ENCODE measurements around the gene TEKT5. TPM values are rescaled to one million over a fixed set of nuclear protein-coding genes. Genes with fewer than 3 reads are reported as not detected.
"Not testable (repeated sequence)": the region's sequence is repeated elsewhere in the genome, so short reads cannot be mapped to it uniquely, and the experiment has no call there.

Gene TEKT5
- polyA plus RNA-seq, 3 donors, result 0.10 to 0.28 TPM; not detected in 1

DNA sequence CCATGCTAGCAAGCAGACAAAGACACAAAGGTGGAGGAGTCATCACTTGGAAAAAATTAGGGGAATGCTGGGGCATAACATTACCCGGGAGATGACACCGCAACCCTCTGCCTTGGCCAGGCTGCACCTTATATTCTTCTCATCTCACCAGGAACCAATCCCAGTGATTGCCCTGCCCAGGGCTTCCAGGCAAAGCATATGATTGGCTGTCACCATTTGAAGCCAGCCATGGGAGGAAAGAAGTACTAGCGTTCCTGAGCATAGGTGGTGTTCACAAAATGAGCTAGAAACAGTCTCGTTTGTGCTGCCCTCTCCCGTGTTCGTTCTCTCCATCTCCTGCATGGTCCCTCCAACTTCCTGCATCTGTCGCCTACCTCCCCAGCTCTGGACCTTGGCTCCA is 29.6 kb downstream of the TEKT5 start:
- 82 to 85% (median 85%) methylated on average over 7 of the region's 7 CpGs for WGBS, 3 donors
- H3K27ac ChIP-seq (ENCODE audit: low read depth, low read length), result no peak overlapping the region

- WGBS, 3 donors, result 83 to 94% (median 91%) methylated on average over 2 of the region's 2 CpGs
These were observed 30.0 kb downstream of the TEKT5 start for GRCh38 chr16:10664720-10665126.

DNA sequence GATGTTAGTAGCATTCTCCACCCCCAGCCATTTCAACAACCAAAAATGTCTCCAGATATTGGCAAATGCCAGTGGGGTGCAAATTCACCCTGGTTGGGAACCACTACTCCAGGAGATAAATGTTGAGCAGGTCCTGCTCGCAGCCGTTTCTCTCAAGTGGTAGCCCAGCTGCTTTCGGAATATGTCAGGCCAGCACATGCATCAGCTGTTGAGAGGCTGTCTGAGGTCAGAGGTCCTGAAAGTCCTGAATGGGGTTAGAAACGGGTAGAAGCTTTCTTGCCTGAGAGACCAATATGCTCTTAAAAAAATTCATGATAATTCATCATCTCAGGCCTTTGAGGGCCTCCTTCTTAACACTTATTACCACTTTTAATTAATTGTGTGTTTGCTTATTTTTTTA is 31.0 kb downstream of the TEKT5 start:
- H3K27ac ChIP-seq (ENCODE audit: low read depth, low read length), result no peak overlapping the region
- WGBS, 3 donors, result 50 to 88% (median 73%) methylated on average over 4 of the region's 4 CpGs

More at GRCh38 chr16:10664720-10665126, 30.0 kb downstream of the TEKT5 start:
- H3K27ac ChIP-seq (ENCODE audit: low read depth, low read length), result no peak overlapping the region

GRCh38 chr16:10663146-10663545 is 31.6 kb downstream of the TEKT5 start:
- WGBS, 3 donors, result 29 to 58% (median 55%) methylated on average over 1 of the region's 1 CpG
- no peak overlapping the region for H3K27ac ChIP-seq (ENCODE audit: low read depth, low read length)

- no peak overlapping the region for H3K27ac ChIP-seq (ENCODE audit: low read depth, low read length)
- 73 to 90% (median 74%) methylated on average over 5 of the region's 5 CpGs for WGBS, 3 donors
These were observed 32.5 kb downstream of the TEKT5 start for GRCh38 chr16:10662212-10662611.

DNA sequence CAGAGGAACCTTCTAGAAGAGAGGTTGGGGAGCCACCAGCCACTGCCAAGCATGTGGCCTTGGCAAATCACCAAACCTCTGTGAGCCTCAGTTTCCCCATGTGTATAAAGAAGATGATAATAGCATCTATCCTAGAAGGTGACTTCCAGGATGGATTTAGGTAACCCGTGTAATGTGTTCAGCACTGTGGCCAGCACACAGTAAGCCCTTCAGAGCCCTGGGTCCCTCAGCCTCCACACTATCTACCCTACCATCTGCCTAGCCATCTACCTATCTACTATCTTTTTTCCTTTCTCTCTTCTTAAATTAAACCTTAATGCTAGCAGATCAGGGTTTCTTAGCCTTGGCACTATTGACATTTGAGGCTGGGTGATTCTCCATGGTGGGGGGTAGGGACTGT is 33.0 kb downstream of the TEKT5 start:
- WGBS, 3 donors, result 27 to 91% (median 80%) methylated on average over 1 of the region's 1 CpG
- no peak overlapping the region for H3K27ac ChIP-seq (ENCODE audit: low read depth, low read length)

DNA sequence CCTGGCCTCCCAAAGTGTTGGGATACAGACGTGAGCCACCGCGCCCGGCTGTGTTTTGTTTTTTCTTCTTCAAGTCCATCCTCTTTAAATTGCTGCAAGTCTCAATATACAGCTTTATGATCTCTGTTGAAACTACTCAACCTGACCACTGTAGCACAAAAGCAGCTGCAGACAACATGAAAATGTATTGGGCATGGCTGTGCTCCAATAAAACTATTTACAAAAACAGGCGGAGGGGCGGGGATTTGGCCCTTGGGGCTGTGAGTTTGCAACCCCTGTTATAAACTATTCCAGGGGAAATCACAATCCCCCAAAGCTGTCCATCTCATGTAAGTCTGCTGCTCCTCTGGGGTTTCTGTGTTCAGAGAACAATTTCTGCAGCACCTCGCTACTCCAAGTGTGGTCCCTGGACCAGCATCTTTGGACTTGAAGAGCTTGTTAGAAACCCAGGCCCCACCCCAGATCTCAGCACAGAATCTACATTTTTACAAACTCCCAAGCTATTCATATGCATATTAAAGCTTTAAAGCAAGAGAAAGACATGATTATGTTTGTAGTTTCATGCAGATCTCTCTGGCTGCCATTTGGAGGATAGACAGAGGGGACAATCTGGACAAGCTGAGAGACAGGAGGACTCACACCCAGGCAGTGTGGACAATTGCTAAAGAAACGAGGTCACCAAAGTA is 33.6 kb downstream of the TEKT5 start:
- WGBS, 3 donors, result 77 to 85% (median 80%) methylated on average over 8 of the region's 8 CpGs
- H3K27ac ChIP-seq (ENCODE audit: low read depth, low read length), result no peak overlapping the region

GRCh38 chr16:10658943-10659342 is 35.8 kb downstream of the TEKT5 start:
- 88 to 97% (median 94%) methylated on average over 6 of the region's 6 CpGs for WGBS, 3 donors

DNA sequence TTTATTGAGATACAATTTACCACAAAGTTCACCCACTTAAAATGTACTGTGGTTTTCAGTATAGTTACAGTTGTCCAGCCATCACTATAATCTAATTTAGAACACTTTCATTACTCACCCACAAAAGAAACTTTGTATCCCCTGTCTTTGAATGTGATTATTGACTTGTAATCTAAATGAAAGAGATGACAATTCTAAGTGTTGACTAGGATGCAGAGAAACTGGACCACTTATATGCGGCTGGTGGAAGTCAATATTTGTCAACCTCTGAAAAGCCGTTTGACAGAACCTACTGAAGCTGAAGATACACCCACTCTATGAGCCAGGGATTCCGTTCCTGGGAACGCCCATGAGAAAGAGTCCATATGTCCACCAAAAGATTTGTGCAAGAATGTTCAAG is 36.8 kb downstream of the TEKT5 start:
- no peak overlapping the region for H3K27ac ChIP-seq (ENCODE audit: low read depth, low read length)
- WGBS, 3 donors, result 50 to 93% (median 90%) methylated on average over 4 of the region's 4 CpGs

More at GRCh38 chr16:10658943-10659342, 35.8 kb downstream of the TEKT5 start:
- H3K27ac ChIP-seq (ENCODE audit: low read depth, low read length), result no peak overlapping the region

- H3K27ac ChIP-seq (ENCODE audit: low read depth, low read length), result no peak overlapping the region
These were observed 38.1 kb downstream of the TEKT5 start for GRCh38 chr16:10656618-10657017.

- H3K27ac ChIP-seq (ENCODE audit: low read depth, low read length), result no peak overlapping the region
These were observed 39.2 kb downstream of the TEKT5 start for GRCh38 chr16:10655415-10655977.

DNA sequence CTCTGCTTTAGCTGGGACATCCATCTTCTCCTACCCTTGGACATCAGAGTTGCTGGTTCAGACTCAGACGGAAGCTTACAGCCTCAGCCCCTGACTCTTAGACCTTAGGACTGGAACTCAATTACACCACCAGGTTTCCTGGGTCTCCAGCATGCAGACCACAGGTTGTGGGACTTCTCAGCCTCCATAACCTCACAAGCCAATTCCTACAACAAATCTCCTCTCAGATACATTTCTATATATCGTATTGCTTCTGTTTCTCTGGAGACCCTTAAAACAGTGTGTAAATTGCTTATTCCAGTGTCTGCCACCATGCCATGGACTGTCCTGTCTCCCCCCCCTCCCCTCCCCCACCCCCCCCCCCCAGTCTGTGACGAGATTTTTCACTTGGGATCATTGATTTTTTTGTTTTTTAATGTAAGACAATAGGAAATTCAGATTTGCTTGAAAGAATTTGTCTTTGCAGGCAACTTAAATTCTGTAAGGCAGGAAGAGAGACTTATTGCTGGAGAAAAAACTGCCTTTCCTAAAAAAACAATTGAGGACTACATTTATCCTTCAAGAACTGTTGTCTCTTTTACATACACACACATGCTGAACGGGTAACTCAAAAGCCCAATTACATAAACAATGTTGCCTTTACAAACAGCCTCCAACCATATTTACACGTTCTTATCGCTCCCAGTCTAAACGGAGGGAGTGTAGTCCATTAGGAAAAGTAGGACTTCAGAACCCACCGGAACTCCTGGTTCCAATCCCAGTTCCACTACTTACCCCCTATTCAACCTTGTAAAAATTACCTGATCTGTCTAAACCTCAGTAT is 39.9 kb downstream of the TEKT5 start:
- H3K27ac ChIP-seq (ENCODE audit: low read depth, low read length), result no peak overlapping the region
- WGBS, 3 donors, result 58 to 66% (median 66%) methylated on average over 7 to 8 of the region's 8 CpGs

- no peak overlapping the region for H3K27ac ChIP-seq (ENCODE audit: low read depth, low read length)
These were observed 41.8 kb downstream of the TEKT5 start for GRCh38 chr16:10652730-10653590.

GRCh38 chr16:10649098-10649497 is 45.6 kb downstream of the TEKT5 start:
- 98 to 100% (median 100%) methylated on average over 1 of the region's 1 CpG for WGBS, 3 donors

More at GRCh38 chr16:10652730-10653590, 41.8 kb downstream of the TEKT5 start:
- WGBS, 3 donors, result 23 to 70% (median 61%) methylated on average over 8 of the region's 8 CpGs

DNA sequence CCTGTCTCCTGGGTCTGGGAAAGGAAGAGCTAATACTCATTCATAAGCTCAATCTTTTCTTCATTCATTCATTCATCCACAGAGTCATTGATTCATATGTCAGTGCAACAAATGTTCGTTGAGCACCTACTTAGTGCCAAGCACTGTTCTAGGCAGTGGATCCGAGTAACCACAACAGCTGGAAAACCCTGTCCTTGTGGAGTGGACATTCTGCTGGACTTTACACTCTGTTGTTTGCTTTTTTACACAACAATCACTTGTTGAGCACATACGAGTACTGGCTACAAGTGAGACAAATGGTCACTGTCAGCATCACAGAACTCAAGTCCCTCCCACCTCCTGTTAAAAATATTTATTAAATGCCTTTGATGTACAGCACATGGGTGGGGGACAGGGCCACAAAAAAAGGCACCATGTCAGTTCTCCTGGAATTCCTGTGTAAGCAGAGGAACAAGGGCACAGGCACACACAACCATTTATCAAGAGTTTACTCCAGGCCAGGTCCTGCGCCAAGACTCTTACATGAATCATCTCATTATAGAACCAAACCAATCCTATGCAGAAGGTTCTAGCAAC is 46.9 kb downstream of the TEKT5 start:
- no peak overlapping the region for H3K27ac ChIP-seq (ENCODE audit: low read depth, low read length)
- WGBS, 3 donors, result 50 to 90% (median 85%) methylated on average over 4 of the region's 4 CpGs

More at GRCh38 chr16:10649098-10649497, 45.6 kb downstream of the TEKT5 start:
- not testable (repeated sequence) for H3K27ac ChIP-seq (ENCODE audit: low read depth, low read length)

DNA sequence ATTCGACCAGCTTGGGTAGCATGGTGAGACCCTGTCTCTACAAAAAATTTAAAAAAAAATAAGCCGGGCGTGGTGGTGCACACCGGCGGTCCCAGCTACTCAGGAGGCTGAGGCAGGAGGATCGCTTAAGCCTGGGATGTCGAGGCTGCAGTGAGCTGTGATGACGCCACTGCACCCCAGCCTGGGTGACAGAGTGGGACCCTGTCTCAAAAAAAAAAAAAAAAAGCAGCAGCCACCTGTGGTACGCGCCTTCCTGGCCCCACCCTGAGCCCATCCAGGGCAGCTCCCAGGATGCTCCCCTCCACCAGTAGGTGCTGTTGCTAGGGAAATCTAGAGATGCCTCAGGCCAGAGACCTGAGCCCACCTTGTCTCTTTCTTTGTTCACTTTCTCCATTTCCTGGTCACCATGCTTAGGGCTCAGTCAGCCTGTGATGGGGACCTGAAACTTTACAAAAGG is 47.4 kb downstream of the TEKT5 start:
- no peak overlapping the region for H3K27ac ChIP-seq (ENCODE audit: low read depth, low read length)
- WGBS, 3 donors, result 95 to 96% (median 96%) methylated on average over 9 to 10 of the region's 10 CpGs

- H3K27ac ChIP-seq (ENCODE audit: low read depth, low read length), result no peak overlapping the region
These were observed 48.0 kb downstream of the TEKT5 start for GRCh38 chr16:10646581-10647263.

GRCh38 chr16:10646228-10646580 is 48.5 kb downstream of the TEKT5 start:
- WGBS, 3 donors, result 35 to 64% (median 57%) methylated on average over 1 of the region's 1 CpG

More at GRCh38 chr16:10646581-10647263, 48.0 kb downstream of the TEKT5 start:
- WGBS, 3 donors, result 50 to 94% (median 79%) methylated on average over 9 of the region's 9 CpGs

More at GRCh38 chr16:10646228-10646580, 48.5 kb downstream of the TEKT5 start:
- H3K27ac ChIP-seq (ENCODE audit: low read depth, low read length), result no peak overlapping the region
